ENCODE results near the gene TMEM235.

The TMEM235 gene

GRCh38 chr17:78268951-78269905 is 37.8 kb downstream of the TMEM235 start:
- Histone ChIP-seq H3K36me3 (no peaks in the 10 kb centered on the region), H3K4me3 (ENCODE audit: low read depth, low read length) (no peak overlapping the region), H3K27ac (peak overlapping the region; percentile 51), H3K27me3 (ENCODE audit: insufficient read depth, low read depth, severe bottlenecking) (no peaks in the 10 kb centered on the region), H3K9me3 (ENCODE audit: severe bottlenecking) (peaks cover 3% of the 10 kb centered on the region)
- no peak for TF ChIP-seq CTCF (IDR thresholded peaks at IDR 0.05; ENCODE audit: low read depth, low read length)
- DNase-seq, result peak; percentile 68

- peaks cover 3% of the 10 kb centered on the region for H3K9me3 ChIP-seq (ENCODE audit: severe bottlenecking)
- no peak overlapping the region for H3K4me3 ChIP-seq (ENCODE audit: low read depth, low read length)
- no peaks in the 10 kb centered on the region for H3K27me3 ChIP-seq (ENCODE audit: insufficient read depth, low read depth, severe bottlenecking)
- no peak for DNase-seq
- H3K36me3 ChIP-seq, result no peaks in the 10 kb centered on the region
- peak overlapping the region; percentile 51 for H3K27ac ChIP-seq
- TF ChIP-seq CTCF (IDR thresholded peaks at IDR 0.05; ENCODE audit: low read depth, low read length), result no peak
Observed at GRCh38 chr17:78269955-78270381, 38.5 kb downstream of the TMEM235 start.

DNA sequence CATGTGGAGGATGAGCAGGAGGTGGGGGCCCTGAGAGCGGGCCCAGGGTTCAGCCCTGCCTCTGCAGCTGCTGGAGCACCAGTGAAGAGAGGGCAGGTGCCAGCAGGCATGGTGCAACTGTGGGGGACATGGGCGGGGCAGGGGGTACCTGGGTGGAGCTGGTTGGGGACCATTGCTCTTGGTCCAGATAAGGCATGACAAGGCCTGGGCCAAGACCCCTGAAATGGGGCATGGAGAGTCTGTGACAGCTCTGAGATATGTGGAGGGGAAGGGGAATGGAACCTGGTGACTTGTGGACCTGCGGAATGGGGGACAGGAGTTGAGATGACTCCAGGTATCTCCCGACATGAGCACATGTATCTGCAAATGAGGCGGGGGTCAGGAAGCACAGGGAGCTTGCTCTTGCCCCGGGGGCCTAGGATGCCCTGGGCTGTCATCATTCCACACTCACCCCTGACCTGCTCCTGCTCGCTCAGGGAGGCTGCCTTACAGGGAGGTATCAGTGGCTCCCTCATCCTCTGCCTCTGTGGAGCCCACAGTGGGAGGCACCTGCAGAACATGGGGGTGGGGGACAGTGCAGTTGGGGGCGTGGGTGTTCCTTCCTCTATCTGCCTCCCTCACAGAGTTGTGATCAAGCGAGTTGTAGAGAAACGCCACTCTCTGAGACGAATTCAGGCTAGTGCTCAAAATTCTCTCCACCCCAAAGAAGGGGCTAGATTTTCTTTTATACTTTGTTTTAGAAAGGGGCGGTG is 40.2 kb downstream of the TMEM235 start:
- Histone ChIP-seq H3K9me3 (ENCODE audit: severe bottlenecking) (peaks cover 3% of the 10 kb centered on the region), H3K4me3 (ENCODE audit: low read depth, low read length) (no peak overlapping the region), H3K36me3 (no peaks in the 10 kb centered on the region), H3K27me3 (ENCODE audit: insufficient read depth, low read depth, severe bottlenecking) (no peaks in the 10 kb centered on the region), H3K27ac (no peak overlapping the region)
- no peak for TF ChIP-seq CTCF (IDR thresholded peaks at IDR 0.05; ENCODE audit: low read depth, low read length)
- DNase-seq, result no peak

- Histone ChIP-seq H3K36me3 (no peaks in the 10 kb centered on the region), H3K27ac (no peak overlapping the region), H3K27me3 (ENCODE audit: insufficient read depth, low read depth, severe bottlenecking) (no peaks in the 10 kb centered on the region), H3K9me3 (ENCODE audit: severe bottlenecking) (peaks cover 3% of the 10 kb centered on the region), H3K4me3 (ENCODE audit: low read depth, low read length) (no peak overlapping the region)
- no peak for DNase-seq
- TF ChIP-seq CTCF (IDR thresholded peaks at IDR 0.05; ENCODE audit: low read depth, low read length), result no peak
Observed at GRCh38 chr17:78272181-78272913, 40.9 kb downstream of the TMEM235 start.

- no peak for TF ChIP-seq CTCF (IDR thresholded peaks at IDR 0.05; ENCODE audit: low read depth, low read length)
- peaks cover 3% of the 10 kb centered on the region for H3K9me3 ChIP-seq (ENCODE audit: severe bottlenecking)
- no peaks in the 10 kb centered on the region for H3K27me3 ChIP-seq (ENCODE audit: insufficient read depth, low read depth, severe bottlenecking)
- no peak overlapping the region for H3K4me3 ChIP-seq (ENCODE audit: low read depth, low read length)
- DNase-seq, result no peak
- H3K27ac ChIP-seq, result no peak overlapping the region
- no peaks in the 10 kb centered on the region for H3K36me3 ChIP-seq
Observed at GRCh38 chr17:78272914-78273258, 41.5 kb downstream of the TMEM235 start.

Data from WERI-Rb-1 (cell line).